GM23248 (cell line): ENCODE data around the gene SH3BGRL.

ENCODE experiments used
- EZH2 ChIP-seq: fragments of 200-600 bp; sonication (generic); IDR thresholded peaks from 2 replicates; pipeline ENCODE4 v1.6.1; 2018; ENCODE audit warnings: antibody characterized with exemption, mild to moderate bottlenecking; ENCODE audit not compliant: insufficient read depth, poor library complexity, severe bottlenecking
- EZH2phosphoT487 ChIP-seq: fragments of 200-600 bp; sonication (generic); IDR thresholded peaks from 2 replicates; pipeline ENCODE4 v1.6.1; 2018; ENCODE audit warnings: antibody characterized with exemption, moderate library complexity, mild to moderate bottlenecking, low read depth; ENCODE audit not compliant: insufficient read depth

DNA sequence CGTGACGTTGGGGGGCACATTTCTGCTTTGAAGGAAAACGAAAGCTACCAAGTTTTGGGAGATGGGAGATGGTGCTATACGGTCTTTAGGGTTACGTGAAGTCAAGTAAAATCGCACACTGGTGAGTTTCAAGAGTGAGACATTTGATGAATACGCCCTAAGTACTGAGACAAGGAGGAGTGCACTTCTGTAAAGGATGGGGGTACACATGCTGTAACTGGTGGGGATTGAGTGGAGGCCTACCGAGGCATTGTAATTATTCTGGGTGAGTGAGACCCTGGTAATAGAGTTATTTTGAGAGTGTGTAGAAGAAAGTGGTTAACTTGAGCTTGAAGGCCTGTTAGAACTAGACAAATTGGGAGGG is 536 bp downstream of the SH3BGRL start:
- TF ChIP-seq EZH2phosphoT487 (no peak), EZH2 (no peak)
